Dermis lymphatic vessel endothelial cell (primary cell): Measurements from ENCODE around the gene CDY1. TPM values are rescaled to one million over a fixed set of nuclear protein-coding genes. Genes with fewer than 3 reads are reported as not detected.

ENCODE experiments used
- total RNA-seq: library from RNA; depleted of rRNA; stranded (reverse); fragments of >200 nt; gene quantifications from 2 replicates; pipeline ENCODE4 v1.2.1, GENCODE V29; 2014

CDY1 gene
- total RNA-seq = not detected in 2 replicates

DNA sequence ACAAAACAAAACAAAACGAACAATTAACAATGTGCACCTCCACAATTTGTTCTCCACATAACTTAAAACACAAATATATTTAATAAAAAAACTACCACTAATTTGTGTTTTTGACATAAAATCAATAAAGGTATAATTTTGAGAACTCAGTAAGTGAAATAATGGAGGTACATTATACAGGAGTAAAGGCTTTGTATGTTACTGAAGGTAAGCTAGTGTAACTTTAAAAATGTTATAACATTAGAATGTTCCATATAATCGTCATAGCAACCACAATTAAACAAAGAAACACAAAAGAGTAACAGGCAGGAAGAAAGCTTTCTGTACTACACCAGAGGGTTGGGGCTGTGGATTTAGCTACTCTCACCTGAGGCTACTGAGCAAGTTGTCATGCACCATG, at the start of gene CDY1:
Gene CDY1 (plus strand): TSS at position 301 of the 400 bp plus-strand sequence. CDS start 326 bp downstream, outside the sequence.

